HepG2 (cell line): ENCODE results near the gene EFNA2. TPM values are rescaled to one million over a fixed set of nuclear protein-coding genes. Genes with fewer than 3 reads are reported as not detected.

Experiments used
- EP300 ChIP-seq, 3 experiments: sonication (generic) in 1 of 3; formaldehyde crosslinking in 1 of 3; IDR thresholded peaks; 2 replicates each; pipeline versions ENCODE4 v1.5.1 to v1.6.1; 2011 to 2020; ENCODE audit warnings: low read depth in 2 of 3, low read length in 2 of 3, borderline replicate concordance in 1 of 3, improper control_type of control experiment in 1 of 3, mild to moderate bottlenecking in 1 of 3, missing genetic modification reagents in 1 of 3, moderate library complexity in 1 of 3
- FLYWCH1 ChIP-seq: sonication (generic); formaldehyde crosslinking; IDR thresholded peaks from 2 replicates; pipeline ENCODE4 v1.8.1; 2023; ENCODE audit warnings: mild to moderate bottlenecking, missing genetic modification reagents
- HNRNPL ChIP-seq: fragments of 200-400 bp; formaldehyde crosslinking; IDR thresholded peaks from 2 replicates; pipeline ENCODE4 v1.6.1; 2017; ENCODE audit warnings: mild to moderate bottlenecking, low read depth, low read length
- LCORL ChIP-seq, 2 experiments: fragments of 450-650 bp in 1 of 2; sonication (generic) in 1 of 2; formaldehyde crosslinking in 1 of 2; IDR thresholded peaks; 2 replicates each; pipeline versions ENCODE4 v1.5.0 to v1.6.1; 2017 to 2020; ENCODE audit warnings: antibody characterized with exemption in 1 of 2, missing genetic modification reagents in 1 of 2
- MYC ChIP-seq: sonication (generic); formaldehyde crosslinking; IDR thresholded peaks from 2 replicates; pipeline ENCODE4 v1.9.0; 2021; ENCODE audit warnings: missing genetic modification reagents, borderline replicate concordance
- NFE2 ChIP-seq: sonication (generic); formaldehyde crosslinking; IDR thresholded peaks from 2 replicates; pipeline ENCODE4 v1.4.0; 2020; ENCODE audit warnings: missing genetic modification reagents
- SUZ12 ChIP-seq: fragments of 150-350 bp; IDR thresholded peaks from 2 replicates; pipeline ENCODE4 v1.6.1; 2014; ENCODE audit warnings: low read depth, low read length
- ZNF3 ChIP-seq: IDR thresholded peaks from 2 replicates; pipeline ENCODE4 v1.7.0; 2017; ENCODE audit warnings: inconsistent platforms
- ZNF30 ChIP-seq: sonication (generic); formaldehyde crosslinking; IDR thresholded peaks from 2 replicates; pipeline ENCODE4 v1.5.0; 2020; ENCODE audit warnings: mild to moderate bottlenecking, missing genetic modification reagents
- ZNF484 ChIP-seq: sonication (generic); formaldehyde crosslinking; IDR thresholded peaks from 2 replicates; pipeline ENCODE4 v1.5.1; 2020; ENCODE audit warnings: mild to moderate bottlenecking, low read depth, missing genetic modification reagents, borderline replicate concordance
- ZNF510 ChIP-seq: sonication (generic); formaldehyde crosslinking; IDR thresholded peaks from 2 replicates; pipeline ENCODE4 v1.4.0; 2020; ENCODE audit warnings: low read depth, mild to moderate bottlenecking, missing genetic modification reagents
- polyA plus RNA-seq, 8 experiments: library from polyadenylated mRNA; depleted of rRNA in 3 of 8; stranded (reverse) in 7 of 8; unstranded in 1 of 8; fragments of >200 nt; fragmentation: Illumina TruSeq in 4 of 8; extraction: Trizol in 4 of 8; gene quantifications; 2 replicates each; pipeline versions ENCODE4 v1.2.1 to v1.2.3, GENCODE V29; 2011 to 2016; ENCODE audit warnings: low read depth in 4 of 8, missing spikeins in 1 of 8, mixed read lengths in 1 of 8; ENCODE audit not compliant: insufficient read depth in 1 of 8
- total RNA-seq, 5 experiments: library from RNA; depleted of rRNA; stranded (reverse); fragments of >200 nt; fragmentation: Illumina TruSeq; extraction: Trizol; gene quantifications; 2 replicates each; pipeline ENCODE4 v1.2.3, GENCODE V29; 2016; ENCODE audit warnings: low read depth in 1 of 5
- TF ChIP-seq, protein P1 (sequence below): sonication (generic); formaldehyde crosslinking; IDR thresholded peaks from 2 replicates; pipeline ENCODE4 v1.8.0; 2023; ENCODE audit warnings: mild to moderate bottlenecking, missing genetic modification reagents
- TF ChIP-seq, protein P2 (sequence below): sonication (generic); formaldehyde crosslinking; IDR thresholded peaks from 2 replicates; pipeline ENCODE4 v1.4.0; 2020; ENCODE audit warnings: missing genetic modification reagents
- TF ChIP-seq, protein P3 (sequence below): sonication (generic); formaldehyde crosslinking; IDR thresholded peaks from 2 replicates; pipeline ENCODE4 v1.4.0; 2020; ENCODE audit warnings: mild to moderate bottlenecking, missing genetic modification reagents
- TF ChIP-seq, protein P4 (sequence below): IDR thresholded peaks from 2 replicates; pipeline ENCODE4 v1.6.1; 2016; ENCODE audit warnings: control low read depth
- TF ChIP-seq, protein P5 (sequence below): sonication (generic); formaldehyde crosslinking; IDR thresholded peaks from 2 replicates; pipeline ENCODE4 v1.4.0; 2020; ENCODE audit warnings: mild to moderate bottlenecking, missing genetic modification reagents, borderline replicate concordance

Gene EFNA2
- total and polyA plus RNA-seq, 2 of the 13 experiments (the other 11 are each of a cell fraction or from before 2014, with no cell fraction given): 6.0 to 9.9 TPM

DNA sequence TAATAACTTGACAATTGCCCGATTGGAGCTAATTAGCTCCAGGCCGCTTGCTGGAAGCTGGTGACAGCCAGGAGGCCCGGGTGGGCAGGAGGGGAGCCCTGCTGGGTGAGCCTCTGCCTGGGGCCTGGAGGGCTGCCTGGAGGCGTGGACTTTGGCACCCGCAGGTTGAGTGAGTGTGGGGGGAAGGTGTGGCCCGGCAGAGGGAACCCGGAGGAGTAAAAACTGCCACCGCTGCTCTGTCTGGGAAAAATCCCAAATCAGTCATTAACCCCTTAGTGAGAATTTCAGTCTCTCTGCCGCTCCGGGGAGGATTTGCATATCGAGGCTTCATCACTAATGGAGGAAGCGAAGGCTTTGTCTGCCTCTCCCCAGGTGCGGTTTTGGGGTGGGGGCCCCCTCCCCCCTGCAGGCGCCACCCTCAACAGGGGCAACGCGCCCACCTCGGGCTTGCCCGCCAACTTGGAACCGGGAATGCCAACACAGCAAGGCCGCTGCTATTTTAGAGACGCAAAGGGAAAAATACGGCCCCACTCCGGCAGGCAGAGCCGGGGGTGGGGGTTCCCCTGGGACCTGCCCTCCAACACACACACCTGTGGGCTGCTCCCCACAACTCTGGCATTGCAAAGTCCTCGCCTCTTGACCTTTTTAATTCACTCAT, 6.2 kb downstream of the EFNA2 start (continued):
- TF ChIP-seq, protein P1, sequence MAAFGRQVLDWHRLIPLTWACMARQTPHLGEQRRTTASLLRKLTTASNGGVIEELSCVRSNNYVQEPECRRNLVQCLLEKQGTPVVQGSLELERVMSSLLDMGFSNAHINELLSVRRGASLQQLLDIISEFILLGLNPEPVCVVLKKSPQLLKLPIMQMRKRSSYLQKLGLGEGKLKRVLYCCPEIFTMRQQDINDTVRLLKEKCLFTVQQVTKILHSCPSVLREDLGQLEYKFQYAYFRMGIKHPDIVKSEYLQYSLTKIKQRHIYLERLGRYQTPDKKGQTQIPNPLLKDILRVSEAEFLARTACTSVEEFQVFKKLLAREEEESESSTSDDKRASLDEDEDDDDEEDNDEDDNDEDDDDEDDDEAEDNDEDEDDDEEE (CRISPR knock-in tag): peak; percentile 56; the same call in 1 of the 2 replicates
- TF ChIP-seq ZNF484 (CRISPR knock-in tag) (no peak), ZNF30 (no peak), FLYWCH1 (CRISPR knock-in tag) (no peak), MYC (peak; percentile 45; the same call in 1 of the 2 replicates), SUZ12 (no peak), EP300 (IDR thresholded peaks at IDR 0.05; ENCODE audit: low read depth in 2 of 2, low read length in 2 of 2) (peak in 1 of 2 experiments; percentile 14; a peak in 1 of 4 replicates), EP300 (CRISPR knock-in tag; IDR thresholded peaks at IDR 0.05; ENCODE audit: borderline replicate concordance) (no peak), NFE2 (CRISPR knock-in tag) (no peak), ZNF510 (CRISPR knock-in tag) (no peak), LCORL (IDR thresholded peaks at IDR 0.05) (no peak), LCORL (CRISPR knock-in tag; IDR thresholded peaks at IDR 0.05) (no peak), ZNF3 (CRISPR knock-in tag) (peak; percentile 21; the same call in 1 of the 2 replicates), HNRNPL (peak; percentile 84)
- TF ChIP-seq, protein P2, sequence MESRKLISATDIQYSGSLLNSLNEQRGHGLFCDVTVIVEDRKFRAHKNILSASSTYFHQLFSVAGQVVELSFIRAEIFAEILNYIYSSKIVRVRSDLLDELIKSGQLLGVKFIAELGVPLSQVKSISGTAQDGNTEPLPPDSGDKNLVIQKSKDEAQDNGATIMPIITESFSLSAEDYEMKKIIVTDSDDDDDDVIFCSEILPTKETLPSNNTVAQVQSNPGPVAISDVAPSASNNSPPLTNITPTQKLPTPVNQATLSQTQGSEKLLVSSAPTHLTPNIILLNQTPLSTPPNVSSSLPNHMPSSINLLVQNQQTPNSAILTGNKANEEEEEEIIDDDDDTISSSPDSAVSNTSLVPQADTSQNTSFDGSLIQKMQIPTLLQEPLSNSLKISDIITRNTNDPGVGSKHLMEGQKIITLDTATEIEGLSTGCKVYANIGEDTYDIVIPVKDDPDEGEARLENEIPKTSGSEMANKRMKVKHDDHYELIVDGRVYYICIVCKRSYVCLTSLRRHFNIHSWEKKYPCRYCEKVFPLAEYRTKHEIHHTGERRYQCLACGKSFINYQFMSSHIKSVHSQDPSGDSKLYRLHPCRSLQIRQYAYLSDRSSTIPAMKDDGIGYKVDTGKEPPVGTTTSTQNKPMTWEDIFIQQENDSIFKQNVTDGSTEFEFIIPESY (CRISPR knock-in tag): peak; percentile 28; the same call in 1 of the 2 replicates
- TF ChIP-seq, protein P3, sequence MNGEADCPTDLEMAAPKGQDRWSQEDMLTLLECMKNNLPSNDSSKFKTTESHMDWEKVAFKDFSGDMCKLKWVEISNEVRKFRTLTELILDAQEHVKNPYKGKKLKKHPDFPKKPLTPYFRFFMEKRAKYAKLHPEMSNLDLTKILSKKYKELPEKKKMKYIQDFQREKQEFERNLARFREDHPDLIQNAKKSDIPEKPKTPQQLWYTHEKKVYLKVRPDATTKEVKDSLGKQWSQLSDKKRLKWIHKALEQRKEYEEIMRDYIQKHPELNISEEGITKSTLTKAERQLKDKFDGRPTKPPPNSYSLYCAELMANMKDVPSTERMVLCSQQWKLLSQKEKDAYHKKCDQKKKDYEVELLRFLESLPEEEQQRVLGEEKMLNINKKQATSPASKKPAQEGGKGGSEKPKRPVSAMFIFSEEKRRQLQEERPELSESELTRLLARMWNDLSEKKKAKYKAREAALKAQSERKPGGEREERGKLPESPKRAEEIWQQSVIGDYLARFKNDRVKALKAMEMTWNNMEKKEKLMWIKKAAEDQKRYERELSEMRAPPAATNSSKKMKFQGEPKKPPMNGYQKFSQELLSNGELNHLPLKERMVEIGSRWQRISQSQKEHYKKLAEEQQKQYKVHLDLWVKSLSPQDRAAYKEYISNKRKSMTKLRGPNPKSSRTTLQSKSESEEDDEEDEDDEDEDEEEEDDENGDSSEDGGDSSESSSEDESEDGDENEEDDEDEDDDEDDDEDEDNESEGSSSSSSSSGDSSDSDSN: no peak
- TF ChIP-seq, protein P4, sequence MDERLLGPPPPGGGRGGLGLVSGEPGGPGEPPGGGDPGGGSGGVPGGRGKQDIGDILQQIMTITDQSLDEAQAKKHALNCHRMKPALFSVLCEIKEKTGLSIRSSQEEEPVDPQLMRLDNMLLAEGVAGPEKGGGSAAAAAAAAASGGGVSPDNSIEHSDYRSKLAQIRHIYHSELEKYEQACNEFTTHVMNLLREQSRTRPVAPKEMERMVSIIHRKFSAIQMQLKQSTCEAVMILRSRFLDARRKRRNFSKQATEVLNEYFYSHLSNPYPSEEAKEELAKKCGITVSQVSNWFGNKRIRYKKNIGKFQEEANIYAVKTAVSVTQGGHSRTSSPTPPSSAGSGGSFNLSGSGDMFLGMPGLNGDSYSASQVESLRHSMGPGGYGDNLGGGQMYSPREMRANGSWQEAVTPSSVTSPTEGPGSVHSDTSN (CRISPR knock-in tag): no peak
- TF ChIP-seq, protein P5, sequence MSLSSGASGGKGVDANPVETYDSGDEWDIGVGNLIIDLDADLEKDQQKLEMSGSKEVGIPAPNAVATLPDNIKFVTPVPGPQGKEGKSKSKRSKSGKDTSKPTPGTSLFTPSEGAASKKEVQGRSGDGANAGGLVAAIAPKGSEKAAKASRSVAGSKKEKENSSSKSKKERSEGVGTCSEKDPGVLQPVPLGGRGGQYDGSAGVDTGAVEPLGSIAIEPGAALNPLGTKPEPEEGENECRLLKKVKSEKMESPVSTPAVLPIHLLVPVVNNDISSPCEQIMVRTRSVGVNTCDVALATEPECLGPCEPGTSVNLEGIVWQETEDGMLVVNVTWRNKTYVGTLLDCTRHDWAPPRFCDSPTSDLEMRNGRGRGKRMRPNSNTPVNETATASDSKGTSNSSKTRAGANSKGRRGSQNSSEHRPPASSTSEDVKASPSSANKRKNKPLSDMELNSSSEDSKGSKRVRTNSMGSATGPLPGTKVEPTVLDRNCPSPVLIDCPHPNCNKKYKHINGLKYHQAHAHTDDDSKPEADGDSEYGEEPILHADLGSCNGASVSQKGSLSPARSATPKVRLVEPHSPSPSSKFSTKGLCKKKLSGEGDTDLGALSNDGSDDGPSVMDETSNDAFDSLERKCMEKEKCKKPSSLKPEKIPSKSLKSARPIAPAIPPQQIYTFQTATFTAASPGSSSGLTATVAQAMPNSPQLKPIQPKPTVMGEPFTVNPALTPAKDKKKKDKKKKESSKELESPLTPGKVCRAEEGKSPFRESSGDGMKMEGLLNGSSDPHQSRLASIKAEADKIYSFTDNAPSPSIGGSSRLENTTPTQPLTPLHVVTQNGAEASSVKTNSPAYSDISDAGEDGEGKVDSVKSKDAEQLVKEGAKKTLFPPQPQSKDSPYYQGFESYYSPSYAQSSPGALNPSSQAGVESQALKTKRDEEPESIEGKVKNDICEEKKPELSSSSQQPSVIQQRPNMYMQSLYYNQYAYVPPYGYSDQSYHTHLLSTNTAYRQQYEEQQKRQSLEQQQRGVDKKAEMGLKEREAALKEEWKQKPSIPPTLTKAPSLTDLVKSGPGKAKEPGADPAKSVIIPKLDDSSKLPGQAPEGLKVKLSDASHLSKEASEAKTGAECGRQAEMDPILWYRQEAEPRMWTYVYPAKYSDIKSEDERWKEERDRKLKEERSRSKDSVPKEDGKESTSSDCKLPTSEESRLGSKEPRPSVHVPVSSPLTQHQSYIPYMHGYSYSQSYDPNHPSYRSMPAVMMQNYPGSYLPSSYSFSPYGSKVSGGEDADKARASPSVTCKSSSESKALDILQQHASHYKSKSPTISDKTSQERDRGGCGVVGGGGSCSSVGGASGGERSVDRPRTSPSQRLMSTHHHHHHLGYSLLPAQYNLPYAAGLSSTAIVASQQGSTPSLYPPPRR (CRISPR knock-in tag): no peak
